Adrenal gland (tissue), 12 donors: ENCODE measurements around the gene ZSCAN1. TPM values are rescaled to one million over a fixed set of nuclear protein-coding genes. Genes with fewer than 3 reads are reported as not detected.

ENCODE experiments used
- DNase-seq, 7 donors: peaks; one replicate each; pipeline ENCODE4 v3.0.0-alpha.2; 2019 to 2020
- H3K27ac ChIP-seq, 5 donors: fragments of 200-600 bp; sonication (generic) in 4 of 5; 1 replicate in 3 of 5; 2 replicates in 2 of 5; pipeline versions ENCODE4 v1.5.1 to v1.8.0; 2016 to 2020; ENCODE audit warnings: mild to moderate bottlenecking in 1 of 5
- H3K27me3 ChIP-seq: fragments of 200-600 bp; 2 replicates; pipeline ENCODE4 v1.8.0; 2021
- H3K36me3 ChIP-seq, 2 donors: fragments of 200-600 bp; replicated peaks in 1 of 2; 1 replicate in 1 of 2; 2 replicates in 1 of 2; pipeline versions ENCODE4 v1.5.1 to v1.8.0; 2018 to 2022
- H3K4me1 ChIP-seq, 2 donors: fragments of 200-600 bp; replicated peaks in 1 of 2; 1 replicate in 1 of 2; 2 replicates in 1 of 2; pipeline versions ENCODE4 v1.5.1 to v1.8.0; 2018 to 2021
- H3K4me3 ChIP-seq, 4 donors: fragments of 200-600 bp; sonication (generic) in 3 of 4; one replicate each; pipeline ENCODE4 v1.5.1; 2016 to 2018
- H3K9me3 ChIP-seq, 3 donors: fragments of 200-600 bp; sonication (generic) in 1 of 3; replicated peaks in 1 of 3; 1 replicate in 2 of 3; 2 replicates in 1 of 3; pipeline versions ENCODE4 v1.5.1 to v1.8.0; 2016 to 2021
- POLR2A ChIP-seq, 2 donors: fragments of 450-650 bp; IDR thresholded peaks; one replicate each; pipeline ENCODE4 v1.6.1; 2017; ENCODE audit warnings: antibody characterized with exemption in 2 of 2, mild to moderate bottlenecking in 2 of 2, moderate library complexity in 1 of 2
- WGBS, 4 donors: extraction: QIAGEN DNeasy Blood & Tissue Kit in 2 of 4; methylation state at CpG; one replicate each; pipeline versions ENCODE4 v1.1.5 to v1.1.7; 2013 to 2017; 5-methylcytosine and 5-hydroxymethylcytosine counted together
- intact Hi-C, 2 donors: fragments of 100-400 bp; cut with DNase I; formaldehyde crosslinking; loops; one replicate each; pipeline versions ENCODE4 v1.14.1 to v1.15.0; 2022 to 2023
- polyA plus RNA-seq, 3 donors: library from polyadenylated mRNA; stranded (reverse); fragments of 200-250 nt in 2 of 3; fragments of 350-450 nt in 1 of 3; fragmentation: Illumina TruSeq in 1 of 3; extraction: RNeasy Lipid Tissue Mini Kit (QIAGEN cat#74804) in 1 of 3; gene quantifications; one replicate each; pipeline ENCODE4 v1.2.3, GENCODE V29; 2013 to 2014
- total RNA-seq, 9 donors: library from RNA; depleted of rRNA in 4 of 9; stranded (reverse); fragments of >200 nt in 4 of 9; fragments of 120-200 nt in 1 of 9; fragmentation: NEBNext Ultra II Directional in 1 of 9; extraction: Animal tissue kit (Norgen Biotek cat#: 25700) in 1 of 9; gene quantifications; one replicate each; pipeline versions ENCODE4 v1.1.0 to v1.2.4, GENCODE V29; 2013 to 2023
- TF ChIP-seq, protein P1 (sequence below), 6 experiments: fragments of 450-650 bp in 4 of 6; fragments of 200-600 bp in 2 of 6; sonication (generic) in 1 of 6; IDR thresholded peaks; 1 replicate in 5 of 6; 2 replicates in 1 of 6; pipeline versions ENCODE4 v1.5.1 to v1.8.0; 2016 to 2021; ENCODE audit warnings: antibody characterized with exemption in 6 of 6, mild to moderate bottlenecking in 2 of 6, moderate library complexity in 1 of 6
- donor health status: healthy with polysubstance abuse.
- donor health status: Bipolar disorder and iron deficiency.
- donor health status: DM: yes; HTN: yes; CAD: no.
- donor health status: DM: no; HTN: no; CAD: no.
- donor health status: DM: no; HTN: no; CAD: no.
- donor health status: DM: yes; HTN: yes; CAD: no.

ZSCAN1 gene
- total and polyA plus RNA-seq, 12 donors = 0.13 to 4.3 (median 0.78) TPM; not detected in 5

GRCh38 chr19:58020129-58020528 is 13.7 kb upstream of the ZSCAN1 start:
- Histone ChIP-seq H3K27me3 (no peaks in the 10 kb centered on the region), H3K4me3 (no peak overlapping the region), H3K36me3 (no peaks in the 10 kb centered on the region), H3K27ac (no peak overlapping the region), H3K9me3 (no peaks in the 10 kb centered on the region), H3K4me1 (no peaks in the 10 kb centered on the region)
- DNase-seq = no peak
- intact Hi-C loops = loop anchor here in 1 of 2 donors (5.0 kb wide), 1 partner anchor 137 kb away; no protein-coding TSS in a partner anchor
- TF ChIP-seq POLR2A (IDR thresholded peaks at IDR 0.05) = no peak
- TF ChIP-seq, protein P1, sequence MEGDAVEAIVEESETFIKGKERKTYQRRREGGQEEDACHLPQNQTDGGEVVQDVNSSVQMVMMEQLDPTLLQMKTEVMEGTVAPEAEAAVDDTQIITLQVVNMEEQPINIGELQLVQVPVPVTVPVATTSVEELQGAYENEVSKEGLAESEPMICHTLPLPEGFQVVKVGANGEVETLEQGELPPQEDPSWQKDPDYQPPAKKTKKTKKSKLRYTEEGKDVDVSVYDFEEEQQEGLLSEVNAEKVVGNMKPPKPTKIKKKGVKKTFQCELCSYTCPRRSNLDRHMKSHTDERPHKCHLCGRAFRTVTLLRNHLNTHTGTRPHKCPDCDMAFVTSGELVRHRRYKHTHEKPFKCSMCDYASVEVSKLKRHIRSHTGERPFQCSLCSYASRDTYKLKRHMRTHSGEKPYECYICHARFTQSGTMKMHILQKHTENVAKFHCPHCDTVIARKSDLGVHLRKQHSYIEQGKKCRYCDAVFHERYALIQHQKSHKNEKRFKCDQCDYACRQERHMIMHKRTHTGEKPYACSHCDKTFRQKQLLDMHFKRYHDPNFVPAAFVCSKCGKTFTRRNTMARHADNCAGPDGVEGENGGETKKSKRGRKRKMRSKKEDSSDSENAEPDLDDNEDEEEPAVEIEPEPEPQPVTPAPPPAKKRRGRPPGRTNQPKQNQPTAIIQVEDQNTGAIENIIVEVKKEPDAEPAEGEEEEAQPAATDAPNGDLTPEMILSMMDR (IDR thresholded peaks at IDR 0.05) = no peak
- 60 to 79% (median 66%) methylated on average over 6 to 7 of the region's 7 CpGs for WGBS, 4 donors

GRCh38 chr19:58021541-58022282 is 12.1 kb upstream of the ZSCAN1 start:
- peak; percentile 25 to 84 (median 40) for DNase-seq
- TF ChIP-seq POLR2A (IDR thresholded peaks at IDR 0.05) = no peak
- TF ChIP-seq, protein P1 (IDR thresholded peaks at IDR 0.05) = peak in 5 of 6 experiments; percentile 52 to 68 (median 61)
- 47 to 57% (median 55%) methylated on average over 22 to 30 of the region's 30 CpGs for WGBS, 4 donors
- intact Hi-C loops = loop anchor here in 1 of 2 donors (5.0 kb wide), 1 partner anchor 136 kb away; no protein-coding TSS in a partner anchor
- no peaks in the 10 kb centered on the region for H3K36me3 ChIP-seq
- no peaks in the 10 kb centered on the region for H3K9me3 ChIP-seq
- H3K27ac ChIP-seq = no peak overlapping the region
- no peak overlapping the region for H3K4me3 ChIP-seq
- no peaks in the 10 kb centered on the region for H3K4me1 ChIP-seq
- H3K27me3 ChIP-seq = no peaks in the 10 kb centered on the region

- no peak for TF ChIP-seq POLR2A (IDR thresholded peaks at IDR 0.05)
- TF ChIP-seq, protein P1 (IDR thresholded peaks at IDR 0.05) = no peak
- Histone ChIP-seq H3K9me3 (no peaks in the 10 kb centered on the region), H3K4me3 (no peak overlapping the region), H3K27ac (no peak overlapping the region), H3K4me1 (no peaks in the 10 kb centered on the region), H3K27me3 (no peaks in the 10 kb centered on the region), H3K36me3 (no peaks in the 10 kb centered on the region)
- 69 to 75% (median 74%) methylated on average over 4 of the region's 4 CpGs for WGBS, 4 donors
- intact Hi-C loops = loop anchor here in 1 of 2 donors (5.0 kb wide), 1 partner anchor 135 kb away; no protein-coding TSS in a partner anchor
- DNase-seq = no peak
Measured at GRCh38 chr19:58022283-58022660, 11.6 kb upstream of the ZSCAN1 start.

GRCh38 chr19:58024661-58025060 is 9.2 kb upstream of the ZSCAN1 start:
- Histone ChIP-seq H3K27ac (no peak overlapping the region), H3K4me1 (no peaks in the 10 kb centered on the region), H3K36me3 (no peaks in the 10 kb centered on the region), H3K4me3 (no peak overlapping the region), H3K9me3 (no peaks in the 10 kb centered on the region), H3K27me3 (no peaks in the 10 kb centered on the region)
- 84 to 93% (median 92%) methylated on average over 2 to 12 of the region's 12 CpGs for WGBS, 4 donors
- TF ChIP-seq, protein P1 (IDR thresholded peaks at IDR 0.05) = no peak
- no peak for DNase-seq
- intact Hi-C loops = loop anchor here in 1 of 2 donors (5.0 kb wide), 1 partner anchor 133 kb away; no protein-coding TSS in a partner anchor
